Occipital lobe (tissue), 2 donors: ENCODE data around the gene OBP2B. TPM values are rescaled to one million over a fixed set of nuclear protein-coding genes. Genes with fewer than 3 reads are reported as not detected.
"Not testable (repeated sequence)": the region's sequence is repeated elsewhere in the genome, so short reads cannot be mapped to it uniquely, and the experiment has no call there.

ENCODE experiments used
- DNase-seq: peaks from one replicate; lab custom pipeline; 2025; lab: John Stamatoyannopoulos, UW
- total RNA-seq: library from RNA; depleted of rRNA; stranded (reverse); fragments of >200 nt; gene quantifications from one replicate; pipeline ENCODE4 v1.2.3, GENCODE V29; 2014

OBP2B gene
- total RNA-seq: not detected

GRCh38 chr9:133208880-133209300 is at the start of gene OBP2B:
OBP2B (minus strand) TSS chr9:133209250; CDS start chr9:133209199, 51 bp downstream.
- not testable (repeated sequence) for DNase-seq

- DNase-seq: no peak
These were observed 49.3 kb upstream of the OBP2B start for GRCh38 chr9:133258061-133259015.

GRCh38 chr9:133257465-133257956 is 48.5 kb upstream of the OBP2B start:
- DNase-seq: no peak

GRCh38 chr9:133256686-133257091 is 47.6 kb upstream of the OBP2B start:
- DNase-seq: no peak

- DNase-seq: no peak
These were observed 47.0 kb upstream of the OBP2B start for GRCh38 chr9:133256136-133256461.

GRCh38 chr9:133255371-133256135 is 46.5 kb upstream of the OBP2B start:
- DNase-seq: no peak

- DNase-seq: no peak
These were observed 45.4 kb upstream of the OBP2B start for GRCh38 chr9:133254471-133254870.

GRCh38 chr9:133253268-133253667 is 44.2 kb upstream of the OBP2B start:
- no peak for DNase-seq

GRCh38 chr9:133252301-133253020 is 43.4 kb upstream of the OBP2B start:
- no peak for DNase-seq

GRCh38 chr9:133251773-133252172 is 42.7 kb upstream of the OBP2B start:
- no peak for DNase-seq

GRCh38 chr9:133251221-133251620 is 42.2 kb upstream of the OBP2B start:
- DNase-seq: not testable (repeated sequence)

- no peak for DNase-seq
These were observed 41.7 kb upstream of the OBP2B start for GRCh38 chr9:133250741-133251170.

- no peak for DNase-seq
These were observed 40.3 kb upstream of the OBP2B start for GRCh38 chr9:133249337-133249736.

GRCh38 chr9:133248726-133249295 is 39.8 kb upstream of the OBP2B start:
- no peak for DNase-seq

GRCh38 chr9:133247632-133248031 is 38.6 kb upstream of the OBP2B start:
- DNase-seq: no peak

- DNase-seq: no peak
These were observed 37.9 kb upstream of the OBP2B start for GRCh38 chr9:133246991-133247390.

- DNase-seq: no peak
These were observed 37.5 kb upstream of the OBP2B start for GRCh38 chr9:133246562-133246961.

- no peak for DNase-seq
These were observed 33.9 kb upstream of the OBP2B start for GRCh38 chr9:133242991-133243390.

- DNase-seq: no peak
These were observed 33.2 kb upstream of the OBP2B start for GRCh38 chr9:133242241-133242640.

GRCh38 chr9:133239533-133240090 is 30.6 kb upstream of the OBP2B start:
- DNase-seq: no peak
